ENCODE measurements around the gene RABL6. TPM values are rescaled to one million over a fixed set of nuclear protein-coding genes. Genes with fewer than 3 reads are reported as not detected.
"Not testable (repeated sequence)": the region's sequence is repeated elsewhere in the genome, so short reads cannot be mapped to it uniquely, and the experiment has no call there.

Gene RABL6
- total RNA-seq, 1 donor from 2014 or later, result 116 TPM

DNA sequence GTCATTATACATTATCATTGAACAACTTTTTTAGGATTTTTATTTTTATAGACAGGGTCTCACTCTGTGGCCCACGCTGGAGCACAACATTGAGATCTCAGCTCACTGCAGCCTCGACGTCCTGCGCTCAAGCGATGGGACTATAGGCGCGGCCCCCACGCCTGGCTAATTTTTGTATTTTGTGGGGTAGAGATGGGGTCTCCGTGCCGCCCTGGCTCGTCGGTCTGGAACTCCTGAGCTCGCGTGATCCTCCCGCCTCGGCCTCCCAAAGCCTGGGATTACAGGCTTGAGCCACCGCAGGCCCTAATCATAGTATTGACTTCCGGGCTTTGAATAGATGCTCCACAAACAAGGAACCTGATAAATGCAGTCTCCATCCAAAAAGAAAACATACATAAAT is 59.7 kb downstream of the RABL6 start:
- Mint-ChIP-seq H3K27me3 (no peaks in the 10 kb centered on the region), H3K36me3 (ENCODE audit: low read depth) (peaks cover 26% of the 10 kb centered on the region), H3K9me3 (no peaks in the 10 kb centered on the region), H3K27ac (peak overlapping the region; percentile 25), H3K4me1 (peaks cover 19% of the 10 kb centered on the region), H3K4me3 (peak overlapping the region; percentile 58)
- intact Hi-C loops (cut with micrococcal nuclease), result loop anchor here (2.0 kb wide), 1 partner anchor 19 kb away; the partner anchor contains the start of gene PHPT1
- no peak for DNase-seq

DNA sequence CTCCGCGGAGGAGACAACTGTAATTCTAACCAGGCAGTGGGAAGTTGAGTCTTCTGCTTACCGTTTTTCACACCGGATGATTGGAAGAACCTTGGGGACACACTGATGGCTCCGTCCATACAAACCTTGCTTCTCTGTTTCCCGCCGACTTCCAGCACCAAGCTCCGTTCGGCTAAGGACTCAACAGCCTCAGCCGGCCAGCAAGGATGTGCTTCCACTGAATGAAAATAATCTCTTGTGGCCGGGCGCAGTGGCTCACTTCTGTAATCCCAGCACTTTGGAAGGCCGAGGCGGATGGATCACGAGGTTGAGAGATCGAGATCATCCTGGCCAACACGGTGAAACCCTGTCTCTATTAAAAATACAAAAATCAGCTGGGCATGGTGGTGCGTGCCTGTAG is 60.2 kb downstream of the RABL6 start:
- peaks cover 26% of the 10 kb centered on the region for H3K36me3 Mint-ChIP-seq (ENCODE audit: low read depth)
- H3K27ac Mint-ChIP-seq, result no peak overlapping the region
- no peaks in the 10 kb centered on the region for H3K9me3 Mint-ChIP-seq

DNA sequence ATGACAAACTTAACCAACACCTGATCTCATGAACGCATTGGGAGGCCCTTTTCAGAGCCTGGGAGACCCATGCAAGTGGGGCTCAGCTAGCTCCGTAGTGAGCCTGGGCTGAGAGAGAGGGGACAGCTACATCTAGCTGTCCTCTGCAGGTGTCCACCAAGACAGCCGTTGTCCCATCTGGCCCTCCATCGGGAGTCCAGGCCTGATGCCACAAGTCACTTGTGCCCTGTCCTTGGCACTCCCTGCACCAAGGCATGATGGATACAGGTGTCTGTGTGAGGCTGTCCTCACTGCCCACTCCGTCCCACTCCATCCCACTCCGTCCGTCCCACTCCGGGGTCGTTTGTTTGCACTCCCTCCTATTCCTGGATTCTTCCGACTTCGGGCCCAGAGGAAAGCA is 60.9 kb downstream of the RABL6 start:
- intact Hi-C loops (cut with micrococcal nuclease), result no loop called here
- Mint-ChIP-seq H3K4me3 (peak overlapping the region; percentile 42), H3K9me3 (no peaks in the 10 kb centered on the region), H3K27ac (peak overlapping the region; percentile 24), H3K36me3 (ENCODE audit: low read depth) (peaks cover 20% of the 10 kb centered on the region), H3K4me1 (peaks cover 19% of the 10 kb centered on the region), H3K27me3 (no peaks in the 10 kb centered on the region)
- no peak for DNase-seq

More for the DNA sequence above, 60.2 kb downstream of the RABL6 start:
- Mint-ChIP-seq H3K27me3 (no peaks in the 10 kb centered on the region), H3K4me1 (peaks cover 19% of the 10 kb centered on the region), H3K4me3 (peak overlapping the region; percentile 58)
- intact Hi-C loops (cut with micrococcal nuclease), result loop anchor here (2.0 kb wide), 1 partner anchor 19 kb away; the partner anchor contains the start of gene PHPT1
- DNase-seq, result no peak

- DNase-seq; intact Hi-C loops (cut with micrococcal nuclease); H3K4me3 Mint-ChIP-seq; H3K27ac Mint-ChIP-seq; H3K9me3 Mint-ChIP-seq; H3K27me3 Mint-ChIP-seq: not testable (repeated sequence)
- H3K36me3 Mint-ChIP-seq (ENCODE audit: low read depth), result peaks cover 16% of the 10 kb centered on the region
- peaks cover 12% of the 10 kb centered on the region for H3K4me1 Mint-ChIP-seq
Observed at GRCh38 chr9:136869611-136870010, 61.9 kb downstream of the RABL6 start.

GRCh38 chr9:136875155-136875554 is 67.4 kb downstream of the RABL6 start:
- H3K27ac Mint-ChIP-seq, result no peak overlapping the region
- H3K36me3 Mint-ChIP-seq (ENCODE audit: low read depth), result no peaks in the 10 kb centered on the region
- no peak for DNase-seq
- no peak overlapping the region for H3K4me3 Mint-ChIP-seq
- no peaks in the 10 kb centered on the region for H3K27me3 Mint-ChIP-seq
- H3K9me3 Mint-ChIP-seq, result no peaks in the 10 kb centered on the region
- peaks cover 7% of the 10 kb centered on the region for H3K4me1 Mint-ChIP-seq
- intact Hi-C loops (cut with micrococcal nuclease), result no loop called here

DNA sequence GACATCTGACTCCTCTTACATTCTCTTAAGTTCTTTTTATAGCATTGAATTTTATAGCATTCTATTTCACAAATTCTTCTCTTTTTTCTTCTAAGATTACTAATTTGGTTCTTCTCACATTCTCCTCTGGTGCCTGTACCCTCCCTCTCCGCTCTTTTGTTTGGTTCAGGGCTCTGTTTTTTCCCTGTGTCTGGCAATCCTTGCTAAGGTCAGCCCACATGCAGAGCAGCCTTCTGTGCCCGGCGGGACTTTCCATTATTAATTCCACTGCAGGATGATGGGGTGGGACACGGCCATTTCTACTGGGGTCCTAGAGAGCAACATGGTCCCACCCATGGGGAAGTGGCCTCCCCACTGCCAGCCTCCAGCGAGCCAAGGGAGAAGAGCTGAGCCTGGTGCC is 68.7 kb downstream of the RABL6 start:
- Mint-ChIP-seq H3K27ac (no peak overlapping the region), H3K4me1 (peaks cover 16% of the 10 kb centered on the region), H3K36me3 (ENCODE audit: low read depth) (no peaks in the 10 kb centered on the region), H3K4me3 (no peak overlapping the region), H3K27me3 (no peaks in the 10 kb centered on the region), H3K9me3 (no peaks in the 10 kb centered on the region)
- intact Hi-C loops (cut with micrococcal nuclease), result no loop called here
- DNase-seq, result no peak

GRCh38 chr9:136880651-136881050 is 72.9 kb downstream of the RABL6 start:
- intact Hi-C loops (cut with micrococcal nuclease), result loop anchor here (10.0 kb wide), 1 partner anchor 76 kb away; the partner anchor contains the start of gene RABL6
- peaks cover 37% of the 10 kb centered on the region for H3K4me1 Mint-ChIP-seq
- no peak for DNase-seq
- H3K36me3 Mint-ChIP-seq (ENCODE audit: low read depth), result peaks cover 8% of the 10 kb centered on the region
- peak overlapping the region; percentile 72 for H3K27ac Mint-ChIP-seq
- H3K9me3 Mint-ChIP-seq, result no peaks in the 10 kb centered on the region
- no peaks in the 10 kb centered on the region for H3K27me3 Mint-ChIP-seq
- peak overlapping the region; percentile 60 for H3K4me3 Mint-ChIP-seq

GRCh38 chr9:136881691-136882108 is 74.0 kb downstream of the RABL6 start:
- peaks cover 33% of the 10 kb centered on the region for H3K4me1 Mint-ChIP-seq
- H3K27ac Mint-ChIP-seq, result peak overlapping the region; percentile 97
- H3K27me3 Mint-ChIP-seq, result no peaks in the 10 kb centered on the region
- no peaks in the 10 kb centered on the region for H3K9me3 Mint-ChIP-seq
- peak overlapping the region; percentile 82 for H3K4me3 Mint-ChIP-seq
- DNase-seq, result peak; percentile 92
- intact Hi-C loops (cut with micrococcal nuclease), result loop anchor here (1.0 to 10.0 kb wide), 5 partner anchors 15 to 335 kb away; partner anchors contain the start of genes AJM1, EDF1, NOTCH1 and RABL6
- H3K36me3 Mint-ChIP-seq (ENCODE audit: low read depth), result peaks cover 8% of the 10 kb centered on the region

DNA sequence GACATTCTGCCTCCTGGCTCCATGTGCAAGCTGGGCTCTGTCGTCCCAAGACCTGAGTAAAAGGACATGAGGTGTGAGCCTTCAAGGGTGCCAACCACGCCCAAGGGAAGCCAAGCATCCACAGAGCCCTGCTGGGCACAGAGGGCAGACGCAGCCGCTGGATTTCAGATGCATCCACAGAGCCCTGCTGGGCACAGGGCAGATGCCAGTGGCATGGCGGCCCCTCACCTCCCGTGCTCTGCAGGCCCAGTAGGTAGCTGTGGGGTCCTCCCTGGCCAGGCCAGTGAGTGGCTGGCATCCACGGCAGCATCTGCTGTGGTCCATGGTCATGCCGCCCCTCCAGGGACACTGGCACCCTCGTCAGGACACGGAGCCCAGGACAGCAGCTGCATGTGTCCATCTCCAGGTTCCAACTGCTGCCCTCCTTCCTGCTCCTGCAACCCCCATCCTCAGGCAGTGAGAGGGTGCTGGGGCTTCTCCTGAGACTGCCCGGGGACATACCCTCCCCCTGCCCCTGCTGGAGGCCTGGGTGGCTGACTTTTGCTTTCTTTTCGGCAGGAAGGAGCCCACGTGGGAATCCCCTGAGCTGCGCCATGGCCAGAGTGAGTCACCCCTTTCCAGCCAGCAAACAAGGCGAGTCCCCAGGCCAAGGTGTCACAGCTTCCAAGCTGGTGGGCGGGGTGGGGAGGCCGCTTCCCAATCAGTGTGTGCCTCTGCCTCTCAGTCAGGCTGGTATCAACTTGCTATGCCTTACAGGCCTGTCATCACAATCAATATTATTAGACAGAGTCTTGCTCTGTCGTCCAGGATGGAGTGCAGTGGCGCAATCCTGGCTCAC is 74.6 kb downstream of the RABL6 start:
- H3K27me3 Mint-ChIP-seq, result no peaks in the 10 kb centered on the region
- intact Hi-C loops (cut with micrococcal nuclease), result loop anchor here (1.0 to 10.0 kb wide), 5 partner anchors 16 to 336 kb away; partner anchors contain the start of genes AJM1, EDF1, NOTCH1 and RABL6
- H3K4me1 Mint-ChIP-seq, result peaks cover 36% of the 10 kb centered on the region
- no peaks in the 10 kb centered on the region for H3K9me3 Mint-ChIP-seq
- H3K36me3 Mint-ChIP-seq (ENCODE audit: low read depth), result peaks cover 13% of the 10 kb centered on the region
- DNase-seq, result peak; percentile 96
- peak overlapping the region; percentile 82 for H3K4me3 Mint-ChIP-seq
- H3K27ac Mint-ChIP-seq, result peak overlapping the region; percentile 97

- H3K27me3 Mint-ChIP-seq, DNase-seq, H3K9me3 Mint-ChIP-seq: not testable (repeated sequence)
- Mint-ChIP-seq H3K27ac (peak overlapping the region; percentile 97), H3K36me3 (ENCODE audit: low read depth) (peaks cover 14% of the 10 kb centered on the region), H3K4me1 (peaks cover 37% of the 10 kb centered on the region), H3K4me3 (peak overlapping the region; percentile 82)
- intact Hi-C loops (cut with micrococcal nuclease), result loop anchor here (1.0 to 10.0 kb wide), 5 partner anchors 17 to 336 kb away; partner anchors contain the start of genes AJM1, EDF1, NOTCH1 and RABL6
Observed at GRCh38 chr9:136882947-136883283, 75.2 kb downstream of the RABL6 start.

GRCh38 chr9:136883670-136884069 is 75.9 kb downstream of the RABL6 start:
- intact Hi-C loops (cut with micrococcal nuclease), result loop anchor here (2.0 to 10.0 kb wide), 2 partner anchors 79 to 337 kb away; partner anchors contain the start of genes NOTCH1 and RABL6
- Mint-ChIP-seq H3K4me3 (peak overlapping the region; percentile 82), H3K36me3 (ENCODE audit: low read depth) (peaks cover 14% of the 10 kb centered on the region), H3K4me1 (peaks cover 41% of the 10 kb centered on the region), H3K27ac (peak overlapping the region; percentile 97)
- not testable (repeated sequence) for H3K9me3 Mint-ChIP-seq, DNase-seq, H3K27me3 Mint-ChIP-seq

- peak; percentile 99 for DNase-seq
- peaks cover 22% of the 10 kb centered on the region for H3K36me3 Mint-ChIP-seq (ENCODE audit: low read depth)
- H3K27me3 Mint-ChIP-seq, result no peaks in the 10 kb centered on the region
- no peaks in the 10 kb centered on the region for H3K9me3 Mint-ChIP-seq
- peak within 1 kb of the TSS; percentile 95 for H3K27ac Mint-ChIP-seq
- peaks cover 37% of the 10 kb centered on the region for H3K4me1 Mint-ChIP-seq
- peak within 1 kb of the TSS; percentile 100 for H3K4me3 Mint-ChIP-seq
- intact Hi-C loops (cut with micrococcal nuclease), result loop anchor here (1.0 to 10.0 kb wide), 4 partner anchors 16 to 81 kb away; partner anchors contain the start of genes EDF1, FBXW5 and RABL6
Observed at GRCh38 chr9:136885950-136886578, 78.3 kb downstream of the RABL6 start, which contains the start of gene TRAF2. Gene TRAF2 (plus strand): TSS chr9:136886516. CDS start chr9:136898741, 12,225 bp downstream.

DNA sequence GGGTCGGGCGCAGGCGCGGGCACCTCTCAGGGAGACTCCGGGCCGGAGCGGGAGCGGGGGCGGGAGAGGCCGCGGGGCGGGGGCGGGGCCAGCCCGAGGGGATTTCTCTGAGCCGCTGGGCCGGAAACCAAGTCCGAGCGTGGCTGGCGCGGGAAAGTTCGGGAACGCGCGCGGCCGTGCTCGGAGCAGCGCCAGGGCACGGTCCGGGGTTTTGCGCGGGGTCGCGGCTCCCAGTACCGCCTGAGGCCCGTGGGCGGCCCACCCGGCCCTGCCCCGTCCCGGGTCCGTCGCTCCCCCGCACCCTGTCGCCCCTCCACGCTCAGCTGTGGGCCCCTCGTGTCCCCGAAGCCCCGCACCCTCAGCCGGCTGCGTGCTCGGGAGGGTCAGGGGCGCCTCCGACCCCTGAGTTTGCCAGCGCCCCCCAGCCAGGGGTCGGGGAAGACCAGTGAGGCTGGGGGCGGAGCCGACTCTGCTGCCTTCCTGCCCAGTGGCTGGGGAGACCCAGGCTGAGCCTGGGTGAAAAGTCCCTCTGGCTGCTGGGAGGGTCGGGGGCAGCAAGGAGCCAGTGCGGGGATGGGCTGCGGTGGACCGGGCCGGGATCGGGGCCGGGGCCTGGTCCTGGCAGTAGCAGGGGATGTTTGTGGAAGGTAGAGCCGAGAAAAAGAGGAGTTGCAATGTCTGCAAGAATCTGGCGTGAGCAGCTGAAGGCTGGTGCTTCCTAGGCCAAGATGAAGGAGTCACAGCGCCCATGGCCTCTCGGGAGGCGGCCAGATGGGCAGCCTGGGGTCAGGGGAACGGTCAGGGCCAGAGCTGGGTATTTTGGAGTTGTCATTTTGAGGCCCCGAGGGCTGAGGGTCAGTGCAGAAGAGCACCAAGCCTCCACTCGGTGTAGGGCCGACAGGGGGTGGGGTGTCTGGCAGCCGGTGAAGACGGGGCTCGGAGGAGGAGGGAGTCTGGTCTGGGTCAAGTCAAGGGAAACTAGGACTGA is 79.2 kb downstream of the RABL6 start:
- intact Hi-C loops (cut with micrococcal nuclease), result loop anchor here (1.0 to 10.0 kb wide), 5 partner anchors 15 to 82 kb away; partner anchors contain the start of genes EDF1, FBXW5, PHPT1 and RABL6
- H3K27me3 Mint-ChIP-seq, result no peaks in the 10 kb centered on the region
- H3K4me3 Mint-ChIP-seq, result peak overlapping the region; percentile 100
- peak overlapping the region; percentile 95 for H3K27ac Mint-ChIP-seq
- H3K36me3 Mint-ChIP-seq (ENCODE audit: low read depth), result peaks cover 22% of the 10 kb centered on the region
- no peaks in the 10 kb centered on the region for H3K9me3 Mint-ChIP-seq
- DNase-seq, result peak; percentile 85
- peaks cover 29% of the 10 kb centered on the region for H3K4me1 Mint-ChIP-seq
